Measurements from ENCODE around the gene MACROD2. TPM values are rescaled to one million over a fixed set of nuclear protein-coding genes. Genes with fewer than 3 reads are reported as not detected.

The MACROD2 gene
- total RNA-seq, 1 experiment from 2014 or later, result 1.4 TPM

- intact Hi-C loops (cut with micrococcal nuclease; ENCODE audit: unreplicated experiment), result no loop called here
Observed at GRCh38 chr20:14777591-14777990, 782.3 kb downstream of the MACROD2 start.

GRCh38 chr20:14778096-14778495, 782.8 kb downstream of the MACROD2 start:
- CTCF ChIA-PET, result no interaction called here
- no TSS peak for BruUV-seq (replicated peaks)
- intact Hi-C loops (cut with micrococcal nuclease; ENCODE audit: unreplicated experiment), result no loop called here

More at GRCh38 chr20:14777591-14777990, 782.3 kb downstream of the MACROD2 start:
- TF ChIP-seq CTCF (conservative IDR thresholded peaks at IDR 0.05; ENCODE audit: low read depth, low read length) (no peak), EZH2 (IDR thresholded peaks at IDR 0.05; ENCODE audit: borderline replicate concordance, low read depth, low read length, poor library complexity, severe bottlenecking) (no peak)
- Histone ChIP-seq H3K9me3 (ENCODE audit: low read depth, low read length, poor library complexity, severe bottlenecking) (no peaks in the 10 kb centered on the region), H3K27ac (ENCODE audit: low read depth, low read length, poor library complexity, severe bottlenecking) (no peak overlapping the region), H3K36me3 (ENCODE audit: insufficient read depth, low read length, poor library complexity, severe bottlenecking) (no peaks in the 10 kb centered on the region), H3K4me1 (ENCODE audit: insufficient read depth, low read length, poor library complexity, severe bottlenecking) (no peaks in the 10 kb centered on the region), H3K4me3 (ENCODE audit: low read depth, low read length, poor library complexity, severe bottlenecking) (no peak overlapping the region), H3K27me3 (replicated peaks; ENCODE audit: insufficient read depth, low read depth, low read length, poor library complexity) (no peaks in the 10 kb centered on the region)
- DNase-seq (ENCODE audit: low spot score), result no peak
- CTCF ChIA-PET, result no interaction called here
- POLR2A ChIA-PET (ENCODE audit: low non-redundant PET), result no interaction called here
- no TSS peak for BruUV-seq (replicated peaks)

GRCh38 chr20:14778875-14779274, 783.6 kb downstream of the MACROD2 start:
- no peak for DNase-seq (ENCODE audit: low spot score)
- Histone ChIP-seq H3K4me3 (ENCODE audit: low read depth, low read length, poor library complexity, severe bottlenecking) (no peak overlapping the region), H3K4me1 (ENCODE audit: insufficient read depth, low read length, poor library complexity, severe bottlenecking) (no peaks in the 10 kb centered on the region), H3K9me3 (ENCODE audit: low read depth, low read length, poor library complexity, severe bottlenecking) (no peaks in the 10 kb centered on the region), H3K27me3 (replicated peaks; ENCODE audit: insufficient read depth, low read depth, low read length, poor library complexity) (no peaks in the 10 kb centered on the region), H3K27ac (ENCODE audit: low read depth, low read length, poor library complexity, severe bottlenecking) (no peak overlapping the region), H3K36me3 (ENCODE audit: insufficient read depth, low read length, poor library complexity, severe bottlenecking) (no peaks in the 10 kb centered on the region)
- ChIA-PET CTCF (no interaction called here), POLR2A (ENCODE audit: low non-redundant PET) (no interaction called here)
- intact Hi-C loops (cut with micrococcal nuclease; ENCODE audit: unreplicated experiment), result no loop called here
- BruUV-seq (replicated peaks), result no TSS peak
- no peak for TF ChIP-seq EZH2 (IDR thresholded peaks at IDR 0.05; ENCODE audit: borderline replicate concordance, low read depth, low read length, poor library complexity, severe bottlenecking)
- no peak for TF ChIP-seq CTCF (conservative IDR thresholded peaks at IDR 0.05; ENCODE audit: low read depth, low read length)

More at GRCh38 chr20:14778096-14778495, 782.8 kb downstream of the MACROD2 start:
- no peak overlapping the region for H3K4me3 ChIP-seq (ENCODE audit: low read depth, low read length, poor library complexity, severe bottlenecking)
- H3K9me3 ChIP-seq (ENCODE audit: low read depth, low read length, poor library complexity, severe bottlenecking), result no peaks in the 10 kb centered on the region
- H3K27ac ChIP-seq (ENCODE audit: low read depth, low read length, poor library complexity, severe bottlenecking), result no peak overlapping the region
- no peak for TF ChIP-seq CTCF (conservative IDR thresholded peaks at IDR 0.05; ENCODE audit: low read depth, low read length)
- no peak for TF ChIP-seq EZH2 (IDR thresholded peaks at IDR 0.05; ENCODE audit: borderline replicate concordance, low read depth, low read length, poor library complexity, severe bottlenecking)
- DNase-seq (ENCODE audit: low spot score), result no peak
- H3K4me1 ChIP-seq (ENCODE audit: insufficient read depth, low read length, poor library complexity, severe bottlenecking), result no peaks in the 10 kb centered on the region
- no peaks in the 10 kb centered on the region for H3K36me3 ChIP-seq (ENCODE audit: insufficient read depth, low read length, poor library complexity, severe bottlenecking)
- POLR2A ChIA-PET (ENCODE audit: low non-redundant PET), result no interaction called here
- no peaks in the 10 kb centered on the region for H3K27me3 ChIP-seq (replicated peaks; ENCODE audit: insufficient read depth, low read depth, low read length, poor library complexity)
